Kasumi-1 (cell line): ENCODE results near the gene PLAGL2.
"Not testable (repeated sequence)": the region's sequence is repeated elsewhere in the genome, so short reads cannot be mapped to it uniquely, and the experiment has no call there.

Experiments
- DNase-seq, 2 experiments: peaks; one replicate each; lab custom pipeline; 2025; lab: John Stamatoyannopoulos, UW

PLAGL2 gene

DNA sequence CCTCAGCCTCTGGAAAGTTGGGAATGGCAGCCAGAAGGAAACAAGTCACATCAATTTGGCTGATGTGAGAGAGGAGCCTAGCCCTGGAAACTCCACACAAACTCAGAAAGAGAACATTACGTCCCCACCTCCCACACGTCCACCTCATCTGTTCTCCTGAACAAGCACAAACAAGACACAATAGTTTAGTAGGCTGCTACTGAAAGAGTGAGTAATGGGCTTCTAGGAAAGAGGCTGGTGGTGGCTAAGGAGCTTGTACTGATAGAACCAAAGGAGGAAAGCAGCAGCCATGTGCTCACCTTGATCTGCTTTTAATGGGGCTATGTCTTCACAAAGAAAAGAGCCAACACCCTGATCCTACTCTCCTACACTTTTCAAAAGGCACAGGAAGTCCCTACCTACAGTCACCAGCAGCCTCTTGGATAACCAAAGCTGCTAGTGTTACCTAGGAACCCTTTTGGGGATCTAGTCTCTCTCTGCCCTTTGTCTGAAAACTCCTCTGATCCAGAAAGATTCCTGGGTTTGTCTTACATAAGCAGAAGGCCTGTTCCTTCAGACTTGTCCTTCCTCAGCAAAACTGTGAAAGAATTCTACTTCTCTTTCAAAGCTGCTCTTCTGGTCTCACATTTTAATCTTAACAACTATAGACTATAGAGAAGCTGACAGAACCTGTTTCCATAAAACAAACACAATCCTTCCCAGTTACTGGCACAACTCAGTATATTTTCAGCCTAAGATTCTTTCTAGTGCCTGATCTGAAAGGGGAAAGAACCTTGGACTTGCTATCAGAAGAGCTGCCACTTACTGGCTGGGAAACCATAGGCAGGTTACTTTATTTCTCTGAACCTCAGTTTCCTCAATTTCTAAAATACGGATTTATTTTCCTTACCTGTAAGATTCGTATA, 3.1 kb downstream of the PLAGL2 start:
- DNase-seq, result no peak

DNA sequence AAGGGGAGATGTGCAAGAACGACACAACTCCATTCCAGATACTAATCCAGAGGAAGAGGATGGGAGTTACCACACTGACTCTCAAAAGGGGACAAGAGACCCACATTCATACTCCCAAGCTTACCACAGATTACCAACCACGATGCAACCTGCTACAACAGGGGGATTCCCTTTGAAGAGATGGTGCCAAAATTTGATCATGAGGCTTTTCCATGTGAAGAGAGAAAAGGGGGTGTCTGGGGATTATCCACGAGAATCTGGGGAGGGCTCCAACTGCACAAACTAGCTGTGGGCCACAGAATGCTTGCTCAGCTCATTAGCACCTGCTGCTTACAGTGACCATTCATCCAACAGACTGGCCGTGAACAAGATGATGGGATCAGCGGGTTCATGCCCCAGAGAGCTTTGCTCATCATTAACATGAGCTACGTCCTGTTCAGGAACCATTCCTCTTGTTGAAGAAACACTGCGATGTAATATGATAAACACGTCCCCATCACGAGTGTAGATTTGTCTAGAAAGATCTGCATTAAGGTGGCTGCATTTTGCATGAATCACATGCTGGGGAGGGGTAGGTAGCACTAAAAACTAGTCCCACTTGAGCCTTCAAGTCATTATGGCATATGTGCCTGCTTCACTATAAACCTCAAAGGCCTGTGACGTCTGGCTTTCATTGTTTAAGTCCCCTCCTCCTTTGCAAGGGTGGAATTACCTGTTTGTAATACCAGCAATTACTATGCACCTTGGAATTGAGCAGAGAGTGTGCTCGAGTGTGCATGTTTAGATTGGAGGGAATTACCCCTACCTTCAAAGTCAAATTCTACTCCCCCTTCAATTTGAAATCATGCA, 4.0 kb downstream of the PLAGL2 start:
- DNase-seq, result no peak

DNA sequence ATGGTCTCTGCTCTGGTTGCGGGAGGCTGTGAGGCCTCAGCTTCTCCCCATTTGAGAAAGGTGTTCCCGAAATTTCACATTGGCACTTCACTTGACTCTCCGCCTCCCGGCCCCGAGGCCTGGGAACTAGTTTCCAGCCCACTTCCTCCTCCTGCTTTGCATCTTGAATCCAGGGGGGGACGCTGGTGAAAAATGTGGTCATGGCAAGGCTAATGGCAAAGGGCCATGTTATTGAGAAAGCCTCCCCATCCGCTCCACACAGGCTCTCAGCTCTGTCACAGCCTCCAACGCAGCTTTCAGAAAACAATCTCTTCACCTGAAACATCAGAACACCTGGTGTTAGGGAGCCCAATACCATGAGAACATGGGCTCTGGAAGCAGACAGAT, 5.6 kb downstream of the PLAGL2 start:
- DNase-seq, result peak in 1 of 2 experiments; percentile 4

DNA sequence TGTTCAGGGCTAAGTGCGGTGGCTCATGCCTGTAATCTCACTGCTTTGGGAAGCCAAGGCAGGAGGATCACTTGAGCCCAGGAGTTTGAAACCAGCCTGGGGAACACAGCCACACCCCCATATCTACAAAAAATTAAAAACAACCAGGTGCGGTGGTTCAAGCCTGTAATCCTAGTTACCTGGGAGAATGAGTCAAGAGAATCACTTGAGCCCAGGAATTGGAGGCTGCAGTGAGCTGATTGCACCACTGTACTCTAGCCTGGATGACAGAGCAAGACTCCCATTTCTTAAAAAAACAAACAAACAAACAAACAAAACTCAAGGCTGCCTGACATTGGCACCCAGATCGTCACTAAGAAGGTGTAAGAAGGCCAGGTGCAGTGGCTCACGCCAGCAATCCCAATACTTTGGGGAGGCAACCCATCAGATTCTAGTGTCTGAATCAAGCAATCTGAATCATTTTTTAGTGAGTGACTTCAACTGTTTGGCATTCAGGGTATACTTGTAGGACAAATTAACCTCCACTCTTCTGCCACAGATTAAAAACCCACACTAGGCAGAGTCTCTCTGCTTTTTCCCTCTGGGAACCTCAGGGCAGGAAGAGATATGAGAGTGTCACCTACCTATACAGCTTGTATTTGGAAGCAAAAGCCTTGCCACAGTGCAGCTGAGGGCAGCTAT, 6.1 kb downstream of the PLAGL2 start:
- DNase-seq, result no peak

DNA sequence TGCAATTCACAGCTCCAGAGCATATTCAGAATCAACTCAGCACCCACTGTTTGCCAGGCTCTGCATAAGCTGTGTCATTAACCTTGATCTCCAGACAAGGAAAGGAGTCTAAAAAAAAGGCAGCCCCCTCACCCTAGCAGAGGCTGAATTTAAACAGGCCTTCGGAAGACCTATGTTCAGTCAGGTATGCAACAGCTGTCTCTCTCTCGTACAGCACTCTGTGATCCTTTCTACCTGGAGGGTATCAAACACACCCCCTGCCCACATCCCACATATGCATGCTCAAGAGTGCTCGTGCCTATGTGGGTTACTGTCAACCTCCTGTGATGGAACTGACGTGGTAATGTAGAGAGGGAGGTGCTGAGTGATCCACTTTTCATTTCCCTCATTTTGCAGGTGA, 8.5 kb downstream of the PLAGL2 start:
- DNase-seq, result no peak

DNA sequence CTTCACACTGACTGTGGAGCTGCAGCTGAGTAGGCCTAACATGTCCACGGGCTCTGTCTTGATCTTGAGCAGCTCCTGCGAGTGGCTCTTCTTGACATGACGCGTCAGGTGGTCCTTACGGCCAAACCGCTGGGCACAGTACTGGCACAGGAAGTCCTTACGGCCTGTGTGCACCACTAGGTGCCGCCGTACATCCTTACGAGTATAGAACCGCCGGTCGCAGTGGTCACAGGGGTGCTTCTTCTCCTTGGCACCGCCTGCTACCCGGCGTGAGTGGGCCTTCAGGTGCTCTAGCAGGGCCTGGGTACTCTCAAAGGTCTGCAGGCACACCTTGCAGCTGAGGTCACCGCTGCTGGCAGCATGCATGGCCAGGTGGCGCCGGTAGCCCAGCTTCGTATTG, 10.4 kb downstream of the PLAGL2 start:
- DNase-seq, result not testable (repeated sequence)

DNA sequence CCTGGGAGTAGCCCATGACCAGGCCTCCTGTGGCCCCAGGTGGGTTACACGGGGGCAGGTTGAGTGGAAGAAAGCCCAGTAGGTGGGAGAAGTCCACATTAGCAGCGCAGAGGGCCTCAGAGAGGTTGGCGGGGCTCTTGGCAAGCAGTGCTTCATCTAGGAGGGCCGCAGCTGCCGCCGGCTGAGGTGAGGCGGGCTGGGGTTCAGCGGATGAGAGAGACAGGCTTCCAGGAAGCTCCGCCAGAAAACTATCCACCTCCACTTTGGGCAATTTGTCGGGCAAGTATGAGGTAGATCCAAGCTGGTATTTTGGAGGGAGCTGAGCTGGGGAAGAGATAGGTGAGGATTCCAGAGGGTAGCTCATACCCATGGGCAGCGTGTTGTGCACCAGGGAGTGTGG, 10.9 kb downstream of the PLAGL2 start:
- not testable (repeated sequence) for DNase-seq

DNA sequence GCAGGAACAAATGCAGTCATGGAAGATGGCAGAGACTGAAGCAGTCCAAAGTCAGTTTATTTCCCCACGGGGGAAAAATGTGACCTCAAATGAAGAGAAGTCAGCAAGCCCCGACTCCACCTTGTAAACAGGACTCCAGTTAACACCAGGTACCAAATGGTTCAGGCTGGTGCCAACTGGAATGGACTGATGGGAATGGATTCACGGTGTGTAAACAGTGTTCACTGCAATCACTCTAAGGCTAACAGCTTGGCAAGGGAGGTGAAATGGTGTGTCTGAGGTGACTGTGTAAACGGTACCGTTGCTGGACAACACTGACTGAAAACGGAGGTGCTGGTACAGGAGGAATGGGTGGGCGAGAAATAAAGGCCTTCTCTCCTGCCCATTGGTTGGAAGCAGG, 12.0 kb downstream of the PLAGL2 start:
- DNase-seq, result no peak

DNA sequence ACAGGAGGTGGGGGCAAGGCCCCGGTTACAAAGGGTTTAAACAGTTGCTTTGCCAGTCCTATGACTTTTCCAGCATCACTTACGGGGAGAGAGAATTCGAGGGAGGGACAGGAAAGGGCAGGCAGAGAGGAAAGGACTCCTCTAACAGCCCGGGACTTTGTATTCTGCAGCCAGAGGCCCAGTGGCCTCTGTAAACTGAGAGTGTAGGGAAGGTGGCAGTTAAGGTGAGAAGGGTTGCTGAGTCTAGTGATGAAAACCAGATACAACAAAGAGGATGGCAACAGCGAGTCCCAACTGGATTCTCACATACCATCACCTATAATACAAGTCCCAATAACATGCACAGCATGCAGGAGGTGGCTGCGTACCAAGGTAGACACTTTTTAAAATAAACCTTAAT, 13.5 kb downstream of the PLAGL2 start:
- DNase-seq, result no peak

DNA sequence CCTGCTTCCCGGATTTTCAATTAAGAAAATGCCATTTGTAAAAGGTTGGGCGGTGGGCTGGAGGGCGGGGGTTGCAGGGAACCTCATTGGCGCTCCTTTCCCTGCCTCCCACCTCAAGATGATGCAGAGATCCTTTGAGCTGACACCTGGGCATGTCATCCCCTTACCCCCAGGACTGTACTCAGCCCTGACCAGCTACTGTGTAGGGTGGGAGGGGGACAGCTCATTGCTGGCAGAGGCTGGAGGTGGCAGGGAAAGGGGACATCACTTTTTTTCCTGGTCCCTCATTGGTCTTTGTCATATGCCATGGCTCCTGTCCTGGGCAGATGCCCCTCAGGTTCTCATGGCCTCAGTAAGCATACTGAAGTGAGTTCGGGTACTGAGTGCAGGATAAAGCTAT, 14.2 kb downstream of the PLAGL2 start:
- not testable (repeated sequence) for DNase-seq

DNA sequence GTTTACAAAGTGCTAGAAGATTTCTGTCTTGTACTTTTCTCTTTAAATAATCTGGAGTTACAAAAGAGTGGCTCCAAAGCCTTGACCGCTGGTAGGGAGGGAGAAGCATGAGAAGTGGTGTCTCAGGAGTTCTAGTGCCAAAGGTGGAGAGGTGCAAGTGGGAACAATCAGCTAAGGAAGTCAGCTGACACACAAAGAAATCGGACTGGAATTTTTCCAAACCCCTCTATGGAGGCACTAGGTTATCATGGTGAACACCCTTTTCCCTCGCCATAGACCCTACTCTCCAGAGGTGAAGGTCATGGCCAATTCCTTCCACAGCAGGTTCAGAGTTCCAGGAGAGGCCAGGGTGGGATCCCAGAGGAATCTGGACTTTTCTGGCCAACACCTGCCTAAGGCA, 14.8 kb downstream of the PLAGL2 start:
- DNase-seq, result no peak

DNA sequence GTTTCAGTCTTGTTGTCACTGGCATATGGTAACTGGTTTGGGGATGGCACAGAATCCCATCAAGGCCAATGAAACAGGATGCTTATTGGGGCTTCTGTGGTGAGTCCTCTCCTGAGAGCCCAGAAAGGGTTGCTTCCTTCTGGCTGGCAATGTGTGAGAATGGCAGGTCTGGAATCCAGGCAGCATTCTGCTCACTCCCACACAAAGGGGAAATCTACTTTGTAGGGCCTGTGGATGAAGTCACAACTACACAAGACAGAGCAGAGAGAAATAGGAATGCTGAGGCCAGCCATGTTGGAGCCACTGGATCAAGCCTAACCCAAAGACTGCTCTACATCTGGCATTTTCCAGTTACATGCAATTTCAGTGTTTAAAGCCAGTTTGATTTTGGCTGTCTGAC, 15.7 kb downstream of the PLAGL2 start:
- no peak for DNase-seq

DNA sequence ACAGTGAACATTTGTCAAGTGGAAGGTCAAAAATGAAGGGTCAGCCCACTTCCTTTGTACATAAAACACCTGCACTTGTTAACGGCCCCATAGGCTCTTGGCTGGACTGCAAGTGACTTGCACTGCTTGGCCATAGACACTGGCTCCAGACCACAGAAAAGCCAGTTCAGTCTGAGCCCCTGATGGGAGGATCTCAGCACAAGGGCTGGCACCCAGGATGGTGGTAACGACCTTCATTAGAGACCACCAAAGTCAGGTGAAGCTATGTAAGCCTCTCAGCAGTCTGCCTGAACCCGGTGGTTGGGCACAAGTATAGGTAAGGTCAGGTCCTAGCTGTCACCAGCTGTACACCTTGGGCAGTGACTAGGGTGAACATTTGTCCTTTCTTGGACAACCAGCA, 16.1 kb downstream of the PLAGL2 start:
- no peak for DNase-seq

DNA sequence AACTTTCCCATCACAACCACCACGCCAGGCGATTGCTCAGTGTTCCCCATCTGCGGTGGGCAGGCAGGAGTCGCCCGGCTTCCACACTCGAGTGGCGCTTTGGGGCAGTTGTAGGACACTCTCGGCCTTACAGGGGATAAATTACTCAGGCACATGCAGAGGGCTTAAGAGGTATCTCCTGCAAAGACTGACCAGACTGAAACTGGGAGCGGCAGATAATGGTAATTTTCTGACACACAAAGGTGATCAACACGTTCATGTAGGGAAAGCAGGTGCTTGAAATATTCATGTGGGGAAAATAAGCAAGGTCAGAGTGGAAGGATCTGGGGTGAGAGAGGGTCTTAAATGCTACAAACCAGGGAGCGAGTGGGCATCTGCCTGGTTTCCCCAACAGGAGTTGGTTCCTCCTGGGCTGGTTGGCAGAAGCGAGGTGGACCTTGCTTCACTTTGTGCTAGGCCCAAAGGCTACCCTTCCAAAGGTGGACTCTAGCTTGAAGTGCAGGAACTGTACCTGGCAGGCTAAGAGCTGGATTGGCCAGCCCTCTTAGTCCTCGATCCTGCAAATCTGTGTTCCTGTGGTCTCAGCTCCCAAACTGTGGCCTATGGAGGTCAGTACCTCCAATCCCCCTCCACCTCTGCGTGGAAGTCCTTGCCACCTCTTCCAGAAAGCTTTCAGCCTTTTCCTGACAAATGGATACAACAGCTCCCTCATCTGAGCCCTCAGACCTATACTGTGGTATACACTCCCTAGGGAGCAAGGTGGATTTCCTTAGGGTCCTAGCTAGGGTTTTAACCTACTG, 16.7 kb downstream of the PLAGL2 start:
- DNase-seq, result no peak

DNA sequence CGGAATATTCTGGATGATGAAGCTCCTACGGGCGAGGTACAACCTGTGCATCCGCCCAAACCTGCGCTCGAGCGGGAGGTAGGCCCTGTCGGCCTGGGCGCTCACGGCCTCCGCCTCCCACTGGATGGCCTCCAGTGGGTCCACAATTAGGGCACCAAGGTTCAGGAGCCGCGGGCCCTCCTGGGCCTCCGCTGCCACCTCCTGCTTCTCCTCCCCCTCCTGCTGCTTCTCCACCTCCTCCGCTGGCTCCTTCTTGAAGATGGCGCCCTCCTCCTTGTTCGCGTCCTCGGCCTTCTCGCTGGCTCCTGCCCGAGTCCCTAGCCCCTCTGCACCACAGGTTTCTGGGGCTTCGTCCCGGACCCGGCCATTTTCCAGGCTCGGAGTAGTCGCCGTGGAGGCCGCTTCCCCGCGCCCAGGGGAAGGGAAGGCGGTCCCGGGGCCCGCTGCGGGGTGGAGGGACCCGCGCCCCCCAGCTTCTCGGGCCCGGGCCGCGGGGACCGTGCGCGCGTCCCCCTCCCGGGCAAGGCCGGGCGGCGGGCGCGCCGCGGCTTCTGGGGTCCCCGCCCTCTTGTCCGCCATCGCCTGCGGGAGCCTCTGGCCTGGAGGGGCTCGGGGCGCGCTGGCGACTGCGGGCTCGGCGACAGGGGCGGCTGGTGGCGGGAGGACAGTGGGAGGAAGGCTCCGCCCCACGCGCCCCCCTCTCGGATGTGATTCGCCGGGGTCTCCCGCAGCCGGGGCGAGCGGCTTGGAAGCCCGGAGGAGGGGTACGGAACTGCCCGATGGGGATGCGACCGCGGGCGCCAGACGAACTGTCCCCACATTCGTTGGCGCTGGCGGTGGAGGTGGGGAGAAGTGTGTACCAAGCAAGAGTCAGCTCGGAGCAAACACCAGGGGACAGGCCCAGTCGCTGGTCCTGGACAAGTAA, 17.6 kb downstream of the PLAGL2 start:
- peak in 1 of 2 experiments; percentile 24 for DNase-seq

DNA sequence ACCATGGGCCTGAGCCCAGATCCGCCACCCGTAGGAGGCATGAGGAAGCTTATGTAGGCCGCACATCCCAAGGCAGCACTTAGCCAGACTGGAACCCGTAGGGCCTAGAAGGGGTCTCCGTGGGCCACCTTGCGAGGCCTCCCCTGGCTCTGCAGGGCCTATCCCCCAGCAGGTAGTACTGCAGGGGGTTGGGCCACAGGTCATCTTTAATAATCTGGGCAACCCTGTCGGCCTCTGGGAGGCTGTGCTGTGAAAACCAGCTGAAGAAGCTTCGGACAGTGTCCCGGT, 18.5 kb downstream of the PLAGL2 start:
- no peak for DNase-seq

DNA sequence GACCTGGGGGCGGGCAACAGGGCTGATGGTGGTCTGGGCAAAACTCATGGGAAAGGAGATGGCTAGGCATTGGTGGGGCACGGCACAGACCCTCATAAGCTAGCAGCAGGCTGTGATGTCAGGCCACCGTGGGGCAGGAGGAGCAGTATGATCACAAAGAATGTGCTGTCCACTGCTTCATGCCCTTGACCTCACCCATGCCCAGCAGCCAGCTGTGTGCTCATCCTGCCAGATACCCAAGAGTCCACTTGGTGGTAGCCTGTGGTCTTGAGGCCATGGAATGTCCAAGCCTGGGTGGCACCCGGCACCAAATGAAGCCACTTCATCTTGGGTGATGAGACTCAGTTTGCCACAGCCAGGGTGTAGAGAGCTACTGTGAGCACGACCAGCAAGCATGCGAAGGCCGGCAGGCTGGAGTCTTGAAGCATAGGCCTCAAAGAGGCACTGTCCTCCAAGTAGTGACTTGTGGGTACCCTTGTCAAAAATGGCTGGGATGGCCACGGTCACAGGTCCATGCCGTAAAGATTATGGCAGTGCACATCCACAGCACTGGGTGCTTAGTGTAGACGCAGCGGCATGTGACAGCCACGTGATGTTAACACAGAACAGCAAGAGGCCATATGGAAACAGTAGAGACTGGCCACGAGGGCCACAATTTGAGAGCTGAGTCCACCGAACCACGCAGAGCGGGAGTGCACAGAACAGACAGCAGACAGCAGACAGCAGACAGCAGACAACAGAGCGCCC, 19.0 kb downstream of the PLAGL2 start:
- no peak for DNase-seq

DNA sequence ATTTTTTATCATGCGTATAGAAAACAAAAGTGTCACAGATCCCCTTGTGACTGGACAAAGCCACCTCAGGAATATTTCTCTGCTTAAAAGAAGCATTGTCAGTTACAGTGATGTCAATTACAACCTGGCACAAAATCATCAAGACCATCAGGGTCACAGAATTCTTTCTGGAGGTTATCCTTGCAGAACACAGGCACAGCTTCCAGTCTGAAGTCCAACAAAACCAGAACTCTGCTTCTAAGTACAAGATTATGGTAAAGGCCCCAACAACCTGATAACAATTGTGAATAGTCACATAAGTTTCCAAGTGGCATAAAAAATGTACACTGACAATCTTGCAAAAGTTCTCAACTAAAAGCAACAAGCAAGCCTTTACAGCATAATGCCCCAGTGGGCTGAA, 21.0 kb downstream of the PLAGL2 start:
- no peak for DNase-seq

DNA sequence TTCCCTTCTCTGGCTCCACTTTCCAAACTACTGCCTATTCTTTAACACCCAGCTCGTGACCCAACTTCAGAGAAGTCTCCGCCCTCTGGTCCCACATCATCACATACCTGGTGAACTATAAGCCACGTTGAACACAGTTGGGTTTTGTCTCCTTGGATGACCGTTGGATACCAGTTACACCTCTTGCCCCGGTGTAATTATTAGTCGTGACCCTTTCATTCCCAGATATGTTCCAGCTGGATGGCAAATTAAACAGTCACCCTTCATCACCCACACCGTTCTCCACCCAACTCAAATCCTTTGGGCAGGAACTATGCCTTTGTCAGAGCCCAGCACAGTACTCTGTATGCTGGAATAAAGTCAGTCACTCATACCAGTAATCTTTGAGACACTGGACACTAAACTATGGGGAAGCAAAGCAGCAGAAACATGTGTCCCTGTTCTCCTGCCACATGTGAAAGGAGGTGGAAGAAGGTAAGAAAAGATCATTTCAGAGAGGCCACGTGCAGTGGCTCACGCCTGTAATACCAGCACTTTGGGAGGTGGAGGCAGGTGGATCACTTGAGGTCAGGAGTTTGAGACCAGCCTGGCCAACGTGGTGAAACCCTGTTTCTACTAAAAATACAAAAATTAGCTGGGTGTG, 22.5 kb downstream of the PLAGL2 start:
- DNase-seq, result no peak
